ENCODE results near the gene EFHD2.

DNA sequence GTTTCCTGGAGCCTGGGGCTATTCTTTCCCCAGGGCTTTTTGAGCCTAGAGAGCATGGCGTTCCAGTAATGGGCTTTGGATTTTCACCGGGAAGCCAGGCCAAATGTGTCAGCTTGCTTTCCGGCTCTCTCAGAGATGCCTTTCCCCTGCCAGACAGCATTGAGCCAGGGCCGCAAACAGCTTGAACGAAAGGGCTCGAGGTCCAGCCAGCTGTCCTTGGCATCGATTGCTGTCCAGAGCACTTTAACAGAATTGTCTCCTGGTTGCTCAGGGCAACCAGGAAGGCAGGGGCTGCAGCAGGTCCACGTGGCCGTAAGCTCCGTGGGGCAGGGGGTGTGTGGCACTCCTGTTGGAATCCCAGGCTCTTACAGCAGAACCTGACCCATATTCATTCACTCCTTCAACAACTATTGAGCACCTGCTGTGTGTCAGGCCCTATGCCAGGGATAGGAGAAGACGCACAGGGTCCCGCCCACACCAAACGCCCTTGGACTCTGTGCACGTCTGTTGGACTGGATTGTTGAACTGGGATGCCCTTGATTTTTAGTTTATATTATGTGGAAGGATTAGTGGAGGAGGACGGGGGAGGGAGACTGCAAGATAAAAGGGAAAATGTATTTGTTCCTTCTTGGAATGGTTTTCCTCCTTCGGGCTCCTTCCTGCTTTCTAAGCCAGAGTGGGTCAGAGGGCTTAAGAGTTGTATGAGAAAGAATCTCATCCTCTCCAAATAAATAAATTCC lies 38.7 kb upstream of the EFHD2 start:
- no peak for TF ChIP-seq POLR2A (IDR thresholded peaks at IDR 0.05)
- TF ChIP-seq, protein P1, sequence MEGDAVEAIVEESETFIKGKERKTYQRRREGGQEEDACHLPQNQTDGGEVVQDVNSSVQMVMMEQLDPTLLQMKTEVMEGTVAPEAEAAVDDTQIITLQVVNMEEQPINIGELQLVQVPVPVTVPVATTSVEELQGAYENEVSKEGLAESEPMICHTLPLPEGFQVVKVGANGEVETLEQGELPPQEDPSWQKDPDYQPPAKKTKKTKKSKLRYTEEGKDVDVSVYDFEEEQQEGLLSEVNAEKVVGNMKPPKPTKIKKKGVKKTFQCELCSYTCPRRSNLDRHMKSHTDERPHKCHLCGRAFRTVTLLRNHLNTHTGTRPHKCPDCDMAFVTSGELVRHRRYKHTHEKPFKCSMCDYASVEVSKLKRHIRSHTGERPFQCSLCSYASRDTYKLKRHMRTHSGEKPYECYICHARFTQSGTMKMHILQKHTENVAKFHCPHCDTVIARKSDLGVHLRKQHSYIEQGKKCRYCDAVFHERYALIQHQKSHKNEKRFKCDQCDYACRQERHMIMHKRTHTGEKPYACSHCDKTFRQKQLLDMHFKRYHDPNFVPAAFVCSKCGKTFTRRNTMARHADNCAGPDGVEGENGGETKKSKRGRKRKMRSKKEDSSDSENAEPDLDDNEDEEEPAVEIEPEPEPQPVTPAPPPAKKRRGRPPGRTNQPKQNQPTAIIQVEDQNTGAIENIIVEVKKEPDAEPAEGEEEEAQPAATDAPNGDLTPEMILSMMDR (IDR thresholded peaks at IDR 0.05) = no peak
